H1 (cell line): ENCODE results near the gene CASZ1. TPM values are rescaled to one million over a fixed set of nuclear protein-coding genes. Genes with fewer than 3 reads are reported as not detected.

Experiments
- CTCF ChIA-PET: fragments of 300-600 bp; sonication (Branson Sonifier 250); formaldehyde crosslinking; loops from one replicate; lab custom pipeline; 2021; ENCODE audit not compliant: partially characterized antibody; lab: Charles Lee
- POLR2A ChIA-PET: fragments of 300-600 bp; sonication (Branson Sonifier 250); formaldehyde crosslinking; loops from one replicate; lab custom pipeline; 2021; ENCODE audit warnings: inconsistent platforms; ENCODE audit not compliant: partially characterized antibody; lab: Charles Lee
- DNase-seq, 2 experiments: peaks; one replicate each; pipeline versions ENCODE4 v3.0.0 to v3.0.0-alpha.2; 2010 to 2022; ENCODE audit warnings: low spot score in 2 of 2, low read depth in 1 of 2, mixed read lengths in 1 of 2
- FAIRE-seq: peaks from 2 replicates; lab custom pipeline; 2011; peaks lifted over from hg19 to GRCh38; lab: Jason Lieb, UNC
- H2AFZ ChIP-seq: 2 replicates; pipeline ENCODE4 v1.8.1; 2012; ENCODE audit warnings: low read length, inconsistent platforms
- H2AK5ac ChIP-seq: 2 replicates; pipeline ENCODE4 v1.6.1; 2013; ENCODE audit warnings: low read depth, low read length
- H2BK120ac ChIP-seq: replicated peaks from 2 replicates; pipeline ENCODE3; 2013; ENCODE audit warnings: low read depth, low read length, inconsistent platforms
- H2BK12ac ChIP-seq: 2 replicates; pipeline ENCODE4 v1.6.1; 2013; ENCODE audit warnings: low read depth, low read length
- H2BK15ac ChIP-seq: 2 replicates; pipeline ENCODE4 v1.6.1; 2013; ENCODE audit warnings: low read length
- H2BK20ac ChIP-seq: 2 replicates; pipeline ENCODE4 v1.6.1; 2013; ENCODE audit warnings: low read length
- H2BK5ac ChIP-seq: 2 replicates; pipeline ENCODE4 v1.6.1; 2013; ENCODE audit warnings: low read depth, low read length
- H3K14ac ChIP-seq: 2 replicates; pipeline ENCODE4 v1.6.1; 2013; ENCODE audit warnings: inconsistent platforms; ENCODE audit not compliant: insufficient read length
- H3K18ac ChIP-seq: 2 replicates; pipeline ENCODE4 v1.6.1; 2013; ENCODE audit warnings: low read length; ENCODE audit errors: extremely low read depth
- H3K23ac ChIP-seq: 2 replicates; pipeline ENCODE4 v1.6.1; 2013; ENCODE audit warnings: inconsistent platforms; ENCODE audit not compliant: insufficient read length
- H3K23me2 ChIP-seq: 2 replicates; pipeline ENCODE4 v1.6.1; 2013; ENCODE audit warnings: low read depth, low read length
- H3K27ac ChIP-seq: 2 replicates; pipeline ENCODE4 v1.6.1; 2011; ENCODE audit warnings: low read depth, low read length, inconsistent platforms
- H3K27me3 ChIP-seq, 4 experiments: replicated peaks in 1 of 4; 1 replicate in 1 of 4; 2 replicates in 3 of 4; pipeline versions ENCODE4 v1.6.1 to v1.8.1; 2011 to 2013; ENCODE audit warnings: low read length in 3 of 4, mild to moderate bottlenecking in 3 of 4, inconsistent platforms in 2 of 4, mixed read lengths in 2 of 4, moderate library complexity in 1 of 4; ENCODE audit not compliant: control insufficient read depth in 3 of 4, insufficient read depth in 3 of 4; ENCODE audit errors: extremely low read depth in 1 of 4
- H3K36me3 ChIP-seq, 4 experiments: 2 replicates each; pipeline versions ENCODE4 v1.6.1 to v1.8.1; 2011 to 2013; ENCODE audit warnings: mild to moderate bottlenecking in 4 of 4, low read length in 3 of 4, moderate library complexity in 2 of 4, control low read depth in 1 of 4, inconsistent platforms in 1 of 4; ENCODE audit not compliant: insufficient read depth in 4 of 4, control insufficient read depth in 2 of 4
- H3K4ac ChIP-seq: replicated peaks from 2 replicates; pipeline ENCODE3; 2013; ENCODE audit warnings: low read length, low read depth, mixed read lengths, inconsistent platforms; ENCODE audit not compliant: insufficient read length
- H3K4me1 ChIP-seq, 4 experiments: replicated peaks in 1 of 4; 1 replicate in 1 of 4; 2 replicates in 3 of 4; pipeline versions ENCODE4 v1.6.1 to v1.8.1; 2011 to 2013; ENCODE audit warnings: low read length in 3 of 4, inconsistent platforms in 2 of 4, mixed read lengths in 1 of 4; ENCODE audit not compliant: insufficient read depth in 4 of 4, control insufficient read depth in 3 of 4
- H3K4me2 ChIP-seq, 2 experiments: 2 replicates each; pipeline versions ENCODE4 v1.6.1 to v1.8.1; 2011 to 2013; ENCODE audit warnings: low read depth in 2 of 2, low read length in 2 of 2, control low read depth in 1 of 2, inconsistent platforms in 1 of 2, mild to moderate bottlenecking in 1 of 2; ENCODE audit not compliant: insufficient read depth in 1 of 2
- H3K4me3 ChIP-seq, 4 experiments: fragments of 200-600, 300-600 bp in 1 of 4; sonication (generic), shearing (Covaris generic), sonication (Bioruptor Twin) in 1 of 4; 2 replicates each; pipeline versions ENCODE4 v1.5.1 to v1.8.1; 2011 to 2016; ENCODE audit warnings: low read length in 4 of 4, low read depth in 3 of 4, control low read depth in 2 of 4, inconsistent platforms in 2 of 4, mild to moderate bottlenecking in 2 of 4, mixed read lengths in 1 of 4, moderate library complexity in 1 of 4; ENCODE audit not compliant: insufficient read depth in 2 of 4; ENCODE audit errors: extremely low read depth in 1 of 4
- H3K56ac ChIP-seq: replicated peaks from 2 replicates; pipeline ENCODE3; 2013; ENCODE audit warnings: low read depth, mild to moderate bottlenecking, mixed read lengths, low read length, inconsistent platforms; ENCODE audit not compliant: insufficient read length
- H3K79me1 ChIP-seq: 2 replicates; pipeline ENCODE4 v1.6.1; 2013; ENCODE audit warnings: low read depth, low read length, control low read depth
- H3K79me2 ChIP-seq, 2 experiments: 2 replicates each; pipeline versions ENCODE4 v1.6.1 to v1.8.1; 2012 to 2013; ENCODE audit warnings: low read length in 2 of 2, mild to moderate bottlenecking in 2 of 2, inconsistent platforms in 1 of 2; ENCODE audit not compliant: insufficient read depth in 2 of 2, control insufficient read depth in 1 of 2
- H3K9ac ChIP-seq, 4 experiments: replicated peaks in 1 of 4; 1 replicate in 1 of 4; 2 replicates in 3 of 4; pipeline versions ENCODE4 v1.6.1 to v1.8.1; 2011 to 2013; ENCODE audit warnings: low read depth in 3 of 4, low read length in 3 of 4, control low read depth in 2 of 4, mild to moderate bottlenecking in 2 of 4, moderate library complexity in 2 of 4, inconsistent platforms in 1 of 4; ENCODE audit errors: extremely low read depth in 1 of 4
- H3K9me3 ChIP-seq, 2 experiments: 2 replicates each; pipeline versions ENCODE4 v1.6.1 to v1.8.1; 2012 to 2013; ENCODE audit warnings: mild to moderate bottlenecking in 2 of 2, moderate library complexity in 2 of 2, control low read depth in 1 of 2, inconsistent platforms in 1 of 2, low read depth in 1 of 2, low read length in 1 of 2, mixed read lengths in 1 of 2; ENCODE audit not compliant: insufficient read depth in 2 of 2
- H4K20me1 ChIP-seq, 2 experiments: replicated peaks in 1 of 2; 2 replicates each; pipeline versions ENCODE3 to v1.8.1; 2011 to 2013; ENCODE audit warnings: inconsistent platforms in 2 of 2, low read length in 2 of 2, mild to moderate bottlenecking in 1 of 2; ENCODE audit not compliant: insufficient read depth in 2 of 2, control insufficient read depth in 1 of 2
- H4K5ac ChIP-seq: 2 replicates; pipeline ENCODE4 v1.6.1; 2013; ENCODE audit warnings: low read length, low read depth, mixed read lengths, inconsistent platforms; ENCODE audit not compliant: insufficient read length
- H4K8ac ChIP-seq: 2 replicates; pipeline ENCODE4 v1.8.0; 2013; ENCODE audit warnings: mild to moderate bottlenecking, moderate library complexity, low read length, inconsistent platforms; ENCODE audit not compliant: insufficient read depth; ENCODE audit errors: extremely low read depth
- H4K91ac ChIP-seq: replicated peaks from 2 replicates; pipeline ENCODE3; 2013; ENCODE audit warnings: low read length, mixed read lengths, inconsistent platforms; ENCODE audit not compliant: insufficient read length
- WGBS, 2 experiments: shearing (Covaris generic) in 1 of 2; methylation state at CpG; one replicate each; pipeline versions ENCODE4 v1.1.6 to v1.1.7; 2013 to 2015; ENCODE audit warnings: low lambda C conversion rate in 2 of 2, mixed read lengths in 2 of 2, inconsistent platforms in 1 of 2, low coverage in 1 of 2, missing lambda C conversion rate in 1 of 2; ENCODE audit not compliant: insufficient replicate concordance in 2 of 2, insufficient coverage in 1 of 2, insufficient read length in 1 of 2; ENCODE audit errors: extremely low coverage in 1 of 2, missing lambda C conversion rate in 1 of 2; 5-methylcytosine and 5-hydroxymethylcytosine counted together
- polyA plus RNA-seq, 7 experiments: library from polyadenylated mRNA; depleted of rRNA in 3 of 7; stranded (reverse) in 5 of 7; unstranded in 2 of 7; fragments of >200 nt in 5 of 7; fragments of 200-250 nt in 2 of 7; gene quantifications; 1 replicate in 5 of 7; 2 replicates in 1 of 7; 4 replicates in 1 of 7; pipeline versions ENCODE4 v1.2.1 to v1.2.3, GENCODE V29; 2011 to 2013; ENCODE audit warnings: missing spikeins in 2 of 7, mixed read lengths in 2 of 7
- total RNA-seq: library from RNA; stranded (reverse); fragmentation: NEBNext Ultra II Directional; extraction: Animal tissue kit (Norgen Biotek cat#: 25700); gene quantifications from 2 replicates; pipeline ENCODE4 v1.2.1, GENCODE V29; 2021

Gene CASZ1
- total and polyA plus RNA-seq, 2 of the 8 experiments (the other 6 are each of a cell fraction or from before 2014, with no cell fraction given), result 4.4 to 7.7 TPM

- Histone ChIP-seq H3K4me1 (peaks cover 0 to 2% (median 0%) of the 10 kb centered on the region in 4 experiments; a peak in 2 of 7 replicates), H2BK15ac (no peak overlapping the region), H3K27ac (no peak overlapping the region), H4K8ac (no peak overlapping the region), H3K23me2 (no peaks in the 10 kb centered on the region), H3K4me3 (no peak overlapping the region), H4K5ac (no peak overlapping the region), H2BK120ac (no peak overlapping the region), H3K56ac (no peak overlapping the region), H3K79me2 (no peaks in the 10 kb centered on the region), H3K79me1 (peaks cover 2% of the 10 kb centered on the region; the same call in 1 of the 2 replicates), H2AK5ac (no peak overlapping the region), H3K9ac (no peak overlapping the region), H2BK20ac (no peak overlapping the region), H3K4ac (no peak overlapping the region), H3K36me3 (no peaks in the 10 kb centered on the region), H2BK5ac (no peak overlapping the region), H4K20me1 (no peaks in the 10 kb centered on the region), H3K23ac (no peak overlapping the region), H3K4me2 (no peak overlapping the region), H2BK12ac (no peak overlapping the region), H3K18ac (no peak overlapping the region), H2AFZ (no peak overlapping the region), H3K27me3 (no peaks in the 10 kb centered on the region), H4K91ac (no peak overlapping the region), H3K14ac (no peak overlapping the region), H3K9me3 (no peaks in the 10 kb centered on the region)
- ChIA-PET POLR2A (interaction anchor here (0.6 kb wide), 1 partner anchor 20 kb away, joined by 6 read pairs; no protein-coding TSS in a partner anchor), CTCF (interaction anchor here (0.6 to 1.7 kb wide), 6 partner anchors 13 to 115 kb away, joined by 3 to 8 read pairs (median 3); no protein-coding TSS in a partner anchor)
- no peak for FAIRE-seq
- WGBS, 2 experiments, result 91% methylated on average over 2 of the region's 2 CpGs; no CpG with 5 or more reads in 1 of the 2 experiments
- no peak for DNase-seq
Measured at GRCh38 chr1:10608690-10609089, 187.8 kb downstream of the CASZ1 start.
